Measurements from ENCODE around the gene PLB1.

Gene PLB1

GRCh38 chr2:28626891-28627421 is 131.1 kb downstream of the PLB1 start:
- no peak for DNase-seq (ENCODE audit: low read depth, low spot score)

GRCh38 chr2:28627722-28628480 is 132.0 kb downstream of the PLB1 start:
- DNase-seq (ENCODE audit: low read depth, low spot score) = no peak

GRCh38 chr2:28628506-28628905 is 132.6 kb downstream of the PLB1 start:
- DNase-seq (ENCODE audit: low read depth, low spot score) = no peak

GRCh38 chr2:28628987-28629386 is 133.1 kb downstream of the PLB1 start:
- DNase-seq (ENCODE audit: low read depth, low spot score) = no peak

- DNase-seq (ENCODE audit: low read depth, low spot score) = no peak
These were observed 134.1 kb downstream of the PLB1 start for GRCh38 chr2:28629910-28630309.

- no peak for DNase-seq (ENCODE audit: low read depth, low spot score)
These were observed 134.5 kb downstream of the PLB1 start for GRCh38 chr2:28630341-28630740.

- DNase-seq (ENCODE audit: low read depth, low spot score) = no peak
These were observed 135.8 kb downstream of the PLB1 start for GRCh38 chr2:28631514-28632206.

- DNase-seq (ENCODE audit: low read depth, low spot score) = no peak
These were observed 136.9 kb downstream of the PLB1 start for GRCh38 chr2:28632791-28633190.

GRCh38 chr2:28633204-28633603 is 137.3 kb downstream of the PLB1 start:
- no peak for DNase-seq (ENCODE audit: low read depth, low spot score)

- peak; percentile 56 for DNase-seq (ENCODE audit: low read depth, low spot score)
These were observed 137.9 kb downstream of the PLB1 start for GRCh38 chr2:28633746-28634145.

- DNase-seq (ENCODE audit: low read depth, low spot score) = no peak
These were observed 139.3 kb downstream of the PLB1 start for GRCh38 chr2:28635191-28635611.

- no peak for DNase-seq (ENCODE audit: low read depth, low spot score)
These were observed 140.6 kb downstream of the PLB1 start for GRCh38 chr2:28636491-28636890.

- no peak for DNase-seq (ENCODE audit: low read depth, low spot score)
These were observed 141.5 kb downstream of the PLB1 start for GRCh38 chr2:28637066-28638047.

GRCh38 chr2:28638102-28638501 is 142.2 kb downstream of the PLB1 start:
- DNase-seq (ENCODE audit: low read depth, low spot score) = no peak

GRCh38 chr2:28639092-28639691 is 143.3 kb downstream of the PLB1 start:
- DNase-seq (ENCODE audit: low read depth, low spot score) = no peak

GRCh38 chr2:28639836-28640235 is 144.0 kb downstream of the PLB1 start:
- no peak for DNase-seq (ENCODE audit: low read depth, low spot score)

GRCh38 chr2:28640260-28640907 is 144.5 kb downstream of the PLB1 start:
- DNase-seq (ENCODE audit: low read depth, low spot score) = no peak

- DNase-seq (ENCODE audit: low read depth, low spot score) = no peak
These were observed 145.0 kb downstream of the PLB1 start for GRCh38 chr2:28640908-28641300.

GRCh38 chr2:28642796-28643195 is 146.9 kb downstream of the PLB1 start:
- DNase-seq (ENCODE audit: low read depth, low spot score) = no peak

- DNase-seq (ENCODE audit: low read depth, low spot score) = no peak
These were observed 147.5 kb downstream of the PLB1 start for GRCh38 chr2:28643327-28643726.

- DNase-seq (ENCODE audit: low read depth, low spot score) = no peak
These were observed 148.1 kb downstream of the PLB1 start for GRCh38 chr2:28643911-28644334.
